GM19467 (cell line): ENCODE data around the gene RPS6KC1.
"Not testable (repeated sequence)": the region's sequence is repeated elsewhere in the genome, so short reads cannot be mapped to it uniquely, and the experiment has no call there.

Experiments
- ATAC-seq: cut with Tn5 transposase; IDR thresholded peaks from one replicate; pipeline ENCODE4 v1.9.1; 2021; ENCODE audit warnings: mild to moderate bottlenecking, moderate library complexity; ENCODE audit not compliant: unreplicated experiment

The RPS6KC1 gene

GRCh38 chr1:213051127-213051880 lies at the start of gene RPS6KC1:
Gene RPS6KC1, plus strand, starts transcription at chr1:213051241. Its CDS starts 164 bp downstream, at chr1:213051405.
- ATAC-seq, result peak; percentile 95

DNA sequence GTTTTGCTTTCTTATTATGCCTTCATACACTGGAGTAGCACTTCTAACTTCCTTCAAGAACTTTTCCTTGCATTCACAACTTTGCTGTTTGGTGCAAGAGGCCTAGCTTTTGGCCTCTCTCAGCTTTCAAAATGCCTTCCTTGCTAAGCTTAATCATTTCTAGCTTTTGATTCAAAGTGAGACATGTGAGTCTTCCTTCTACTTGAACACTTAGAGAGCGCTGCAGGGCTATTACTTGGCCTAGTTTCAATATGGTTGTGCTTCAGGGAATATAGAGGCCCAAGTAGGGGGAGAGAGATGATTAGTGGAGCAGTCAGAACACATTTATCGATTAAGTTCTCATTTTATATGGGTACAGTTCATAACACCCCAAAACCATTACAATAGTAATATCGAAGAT lies 47.8 kb upstream of the RPS6KC1 start:
- no peak for ATAC-seq

- peak; percentile 64 for ATAC-seq
These were observed 42.5 kb upstream of the RPS6KC1 start for GRCh38 chr1:213008564-213008963.

DNA sequence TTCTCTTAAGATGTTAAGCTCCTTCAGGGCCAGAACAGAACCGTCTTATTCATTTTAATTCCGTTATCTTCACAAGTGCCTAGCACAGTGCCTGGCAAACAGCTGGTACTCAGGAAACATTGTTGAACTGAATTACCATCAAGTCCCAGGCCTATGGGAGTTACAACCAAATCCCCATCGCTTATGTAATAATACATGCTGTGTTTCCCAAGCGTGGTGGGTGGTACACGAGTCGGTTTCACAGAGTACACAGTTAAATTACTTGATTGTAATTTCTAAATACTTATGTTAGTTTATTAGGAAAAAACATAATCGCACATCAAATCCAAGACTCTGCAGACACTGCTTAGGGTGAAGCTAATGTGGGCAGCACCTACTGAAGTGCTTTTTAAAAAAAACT lies 36.4 kb upstream of the RPS6KC1 start:
- ATAC-seq, result no peak

DNA sequence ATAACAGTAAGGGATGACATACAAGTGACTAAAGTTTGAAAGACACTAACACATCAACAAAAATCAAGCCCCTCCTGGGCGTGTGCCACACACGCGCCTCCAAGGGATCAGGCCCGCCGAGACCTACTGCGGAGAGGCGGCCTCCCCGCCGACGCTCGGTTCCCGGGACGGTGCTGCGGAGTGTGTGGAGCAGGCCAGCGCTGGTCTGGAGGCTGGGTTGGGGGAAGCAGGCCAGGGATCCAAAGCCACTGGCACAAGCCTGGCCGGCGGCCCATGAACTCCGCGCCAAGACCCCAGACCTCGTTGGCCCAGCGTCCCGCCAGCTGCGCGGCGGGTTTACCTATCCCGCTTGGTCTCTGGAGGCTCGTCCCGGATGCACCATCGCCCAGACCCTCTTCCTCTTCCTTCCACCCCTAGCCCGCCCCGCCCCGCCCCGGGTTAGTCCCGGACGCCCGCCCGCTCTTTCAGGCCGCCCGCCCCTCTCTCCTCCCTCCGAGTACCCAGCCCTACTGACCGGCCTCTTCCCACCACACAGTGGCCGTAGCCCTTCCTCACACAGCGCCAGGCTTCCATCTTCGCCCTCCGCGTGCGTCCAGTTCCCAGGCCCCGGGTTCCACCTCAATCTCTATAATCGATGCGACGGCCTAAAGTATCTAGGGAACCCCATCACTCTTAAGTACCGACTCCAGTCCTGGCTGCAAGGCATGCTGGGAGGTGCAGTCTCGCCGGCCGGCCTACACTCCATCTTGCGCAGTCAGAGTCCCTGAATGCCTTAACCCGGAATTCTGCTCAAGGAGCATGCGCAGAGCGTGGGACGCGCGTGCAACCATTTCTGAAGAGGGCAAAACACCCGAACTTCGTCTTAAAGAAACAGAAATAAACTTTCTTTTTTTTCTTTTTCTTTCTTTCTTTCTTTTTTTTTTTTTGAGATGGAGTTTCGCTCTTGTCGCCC lies 35.7 kb upstream of the RPS6KC1 start, which contains the start of gene ANGEL2:
Gene ANGEL2 (minus strand): TSS at position 769 of the 952 bp plus-strand sequence. CDS start 196 bp downstream, at position 573.
- ATAC-seq, result peak; percentile 88

DNA sequence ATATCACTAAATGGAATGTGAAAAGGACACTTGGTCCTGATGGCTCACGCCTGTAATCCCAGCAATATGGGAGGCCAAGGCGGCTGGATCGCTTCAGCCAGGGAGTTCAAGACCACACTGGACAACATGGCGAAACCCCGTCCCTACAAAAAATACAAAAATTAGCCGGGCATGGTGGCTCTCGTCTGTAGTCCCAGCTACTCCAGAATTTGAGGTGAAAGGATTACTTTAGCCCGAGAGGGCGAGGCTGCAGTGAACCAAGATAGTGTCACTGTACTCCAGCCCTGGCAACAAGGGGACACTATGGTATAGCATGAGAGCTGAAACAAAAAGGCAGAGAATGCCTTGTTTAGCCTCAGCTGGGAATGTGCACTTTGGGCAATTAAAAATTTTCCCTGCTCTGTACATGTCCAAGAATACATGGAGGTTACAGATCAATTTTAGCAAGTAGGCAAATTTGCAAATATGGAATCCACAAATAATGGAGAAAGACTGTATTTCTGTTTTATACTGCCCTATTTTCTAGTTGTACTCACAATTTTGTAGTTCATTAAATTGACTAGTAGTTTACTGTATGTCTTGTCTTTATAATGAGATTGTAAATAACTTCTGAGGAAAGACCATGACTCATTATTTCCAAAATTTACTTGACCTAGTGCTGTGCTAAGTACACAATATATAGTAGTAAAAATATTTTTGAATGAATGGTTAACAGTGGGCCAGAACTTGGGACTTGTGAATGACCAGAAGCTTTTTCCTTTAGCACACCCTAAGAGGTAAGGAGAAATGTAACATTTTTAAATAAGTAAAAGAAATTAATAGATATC lies 33.4 kb upstream of the RPS6KC1 start:
- no peak for ATAC-seq

DNA sequence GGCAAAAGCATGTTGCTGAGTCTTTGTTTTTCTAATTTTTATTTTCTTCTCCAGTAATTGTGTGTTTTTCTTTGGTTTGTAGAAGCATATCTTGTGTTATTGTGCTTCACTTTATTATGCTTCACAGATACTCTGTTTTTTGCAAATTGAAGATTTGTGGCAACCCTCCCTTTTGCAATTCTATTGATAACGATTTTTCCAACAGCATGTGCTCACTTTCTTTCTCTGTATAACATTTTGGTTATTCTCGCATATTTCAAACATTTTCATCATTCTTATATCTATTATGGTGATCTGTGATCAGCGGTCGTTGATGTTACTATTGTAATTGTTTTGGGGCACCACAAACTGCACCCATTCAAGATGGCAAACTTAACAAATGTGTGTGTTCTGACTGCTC lies 31.6 kb upstream of the RPS6KC1 start:
- ATAC-seq, result no peak

DNA sequence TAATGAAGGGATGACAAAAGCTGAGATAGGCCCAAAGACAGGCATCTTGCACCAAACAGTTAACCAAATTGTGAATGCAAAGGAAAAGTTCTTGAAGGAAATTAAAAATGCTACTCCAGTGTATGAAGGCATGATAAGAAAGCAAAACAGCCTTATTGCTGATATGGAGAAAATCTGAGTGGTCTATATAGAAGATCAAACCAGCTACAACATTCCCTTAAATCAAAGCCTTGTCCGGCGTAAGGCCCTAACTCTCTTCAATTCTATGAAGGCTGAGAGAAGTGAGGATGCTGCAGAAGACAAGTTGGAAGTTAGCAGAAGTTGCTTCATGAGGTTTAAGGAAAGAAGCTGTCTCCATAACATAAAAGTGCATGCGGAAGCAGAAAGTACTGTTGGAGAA lies 31.0 kb upstream of the RPS6KC1 start:
- ATAC-seq, result no peak

- ATAC-seq, result not testable (repeated sequence)
These were observed 24.0 kb upstream of the RPS6KC1 start for GRCh38 chr1:213027024-213027423.

DNA sequence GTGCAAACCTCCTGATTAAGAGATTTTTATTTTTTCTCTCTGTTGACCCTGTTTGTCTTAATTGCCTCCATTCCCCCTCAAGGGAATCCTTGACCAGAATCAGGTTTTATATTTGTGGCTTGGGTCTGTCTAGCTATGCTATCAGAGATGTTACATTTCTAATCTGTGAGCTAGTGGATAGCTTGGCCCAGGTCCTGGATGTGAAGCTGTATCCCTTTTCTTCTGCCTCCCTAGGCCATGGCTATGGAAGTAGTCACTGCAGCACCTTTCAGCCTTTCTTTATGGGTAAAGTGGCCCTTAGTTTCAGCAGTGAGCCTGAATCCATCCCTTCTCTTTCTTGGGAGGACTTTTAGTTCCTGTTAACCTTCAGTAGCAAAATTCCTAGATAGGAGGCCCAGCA lies 18.4 kb upstream of the RPS6KC1 start:
- no peak for ATAC-seq

DNA sequence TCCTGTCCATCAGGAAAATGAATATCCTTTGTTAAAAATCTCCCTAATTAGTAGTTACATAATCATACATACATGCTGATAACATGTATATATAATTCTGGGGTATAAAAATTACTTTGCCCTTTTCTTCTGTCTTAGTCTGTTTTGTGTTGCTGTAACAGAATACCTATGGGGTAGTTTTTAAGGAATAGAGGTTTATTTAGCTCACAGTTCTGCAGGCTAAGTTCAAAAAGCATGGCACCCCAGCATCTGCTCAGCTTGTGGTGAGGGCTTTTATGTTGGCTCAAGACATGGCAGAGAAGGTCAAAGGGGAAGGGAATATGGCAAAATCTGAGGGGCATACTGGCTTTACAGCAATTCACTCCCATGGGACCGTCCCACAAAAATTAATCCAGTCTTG lies 16.3 kb upstream of the RPS6KC1 start:
- no peak for ATAC-seq

DNA sequence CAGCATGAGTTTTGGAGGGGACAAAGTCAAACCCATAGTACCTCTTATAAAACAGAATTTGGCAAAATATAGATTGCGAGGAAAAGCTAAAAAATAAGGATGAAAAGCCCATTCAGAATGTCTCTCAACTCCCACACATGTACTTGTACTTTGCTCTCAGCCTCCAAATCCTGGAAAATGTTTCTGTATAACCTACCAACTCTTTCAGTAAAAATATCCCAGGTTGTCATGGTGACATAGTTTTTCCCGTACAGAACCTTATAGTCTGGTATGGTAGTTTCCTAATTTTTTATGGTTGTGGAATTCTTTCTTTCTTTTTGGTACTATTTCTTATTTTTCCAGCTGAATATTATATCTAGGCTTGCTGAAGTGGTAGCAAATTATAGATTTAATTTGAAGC lies 15.5 kb upstream of the RPS6KC1 start:
- ATAC-seq, result no peak

- no peak for ATAC-seq
These were observed 9.6 kb upstream of the RPS6KC1 start for GRCh38 chr1:213041443-213041842.

- ATAC-seq, result not testable (repeated sequence)
These were observed 5.5 kb upstream of the RPS6KC1 start for GRCh38 chr1:213045321-213046226.

DNA sequence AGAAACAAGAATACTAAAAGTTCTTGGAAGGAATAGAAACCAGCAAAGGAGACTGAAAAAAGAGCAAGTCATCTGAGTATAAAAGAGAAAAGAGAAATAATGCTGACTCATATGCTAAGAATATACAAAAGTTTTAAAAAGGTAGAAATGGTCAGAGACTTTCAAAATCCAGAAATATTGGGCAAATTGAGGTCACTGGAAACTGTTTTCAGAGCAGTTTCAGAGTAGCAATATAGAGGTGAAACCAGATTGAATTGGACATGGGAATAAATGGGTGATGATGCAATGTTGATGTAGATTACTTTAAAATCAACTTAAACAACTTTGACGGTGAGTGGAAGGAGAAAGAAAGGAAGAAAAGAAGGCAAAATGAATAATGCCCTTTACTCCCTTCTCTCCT lies 1.8 kb upstream of the RPS6KC1 start:
- ATAC-seq, result no peak

GRCh38 chr1:213050745-213051126 lies 305 bp upstream of the RPS6KC1 start:
- ATAC-seq, result peak; percentile 20

DNA sequence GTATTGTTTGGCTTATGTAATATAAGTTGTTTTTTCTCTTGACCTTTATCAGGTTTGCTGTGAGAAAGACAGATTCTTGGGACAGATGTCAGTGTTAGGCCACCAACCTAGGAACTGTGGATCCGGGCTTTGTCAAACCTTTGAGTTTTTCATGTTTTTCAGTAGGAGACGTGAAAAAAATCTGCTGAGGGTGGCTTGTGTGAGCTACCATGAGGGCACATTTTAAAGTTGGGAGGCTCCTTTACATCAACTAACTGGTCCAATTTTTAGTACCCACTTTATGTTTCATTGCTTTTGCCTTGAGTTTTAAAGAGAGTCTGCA lies 801 bp downstream of the RPS6KC1 start:
- no peak for ATAC-seq

DNA sequence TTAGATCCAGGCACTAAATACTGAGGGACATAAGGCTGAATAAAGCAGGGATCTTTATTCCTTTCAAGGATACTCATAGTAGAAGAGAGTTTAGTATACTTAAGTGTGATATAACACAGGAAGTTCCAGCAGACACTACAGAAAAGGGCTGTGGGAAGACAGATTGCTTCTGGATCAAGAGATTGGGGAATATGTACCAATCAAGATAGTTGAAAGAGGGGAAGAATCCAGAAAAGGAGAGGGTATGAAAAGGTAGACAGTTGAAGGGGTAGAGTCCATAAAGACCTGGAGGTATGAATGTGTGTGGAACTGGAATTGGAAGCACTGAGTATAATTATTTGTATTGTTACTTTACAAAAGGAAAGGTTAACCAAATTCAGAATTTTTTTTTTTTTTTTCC lies 2.4 kb downstream of the RPS6KC1 start:
- ATAC-seq, result no peak

DNA sequence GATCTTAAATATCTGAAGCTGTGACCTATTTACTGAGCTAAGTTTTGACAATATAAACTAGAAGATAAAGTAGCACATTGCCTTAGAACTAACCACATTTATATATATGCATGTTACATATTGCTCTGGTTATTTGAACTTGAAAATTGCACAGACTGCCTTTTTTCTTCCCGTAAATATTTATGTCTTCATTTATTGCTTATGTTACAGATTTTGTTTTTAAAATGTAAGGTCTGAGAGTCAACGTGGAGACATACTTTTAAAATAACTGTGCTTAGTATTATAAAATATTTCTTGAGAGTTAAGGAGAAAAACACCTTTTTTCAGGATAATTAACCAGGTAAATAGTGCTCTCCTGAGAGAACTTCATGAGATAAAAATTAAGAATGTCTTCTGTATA lies 3.1 kb downstream of the RPS6KC1 start:
- ATAC-seq, result no peak
